ENCODE data around the gene RASGRP3.

Gene RASGRP3

DNA sequence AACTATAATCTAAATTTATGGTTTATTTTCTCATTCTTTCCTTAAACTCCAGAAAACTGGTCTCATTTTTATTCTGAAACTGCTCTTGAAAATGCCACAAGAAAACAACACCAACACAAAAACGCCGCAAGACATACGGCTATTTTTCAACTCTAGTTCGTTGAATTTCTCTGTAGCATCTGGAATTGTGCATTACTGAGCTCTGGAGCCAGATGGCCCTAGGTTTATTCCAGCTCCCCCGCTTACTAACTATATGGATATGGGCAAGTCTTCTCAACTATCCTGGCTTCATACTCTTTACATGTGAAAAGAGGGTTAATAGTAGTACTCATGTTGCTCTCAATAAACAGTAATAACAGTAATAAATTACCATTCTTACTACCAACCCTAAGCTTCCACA is 102.8 kb downstream of the RASGRP3 start:
- DNase-seq, result no peak

DNA sequence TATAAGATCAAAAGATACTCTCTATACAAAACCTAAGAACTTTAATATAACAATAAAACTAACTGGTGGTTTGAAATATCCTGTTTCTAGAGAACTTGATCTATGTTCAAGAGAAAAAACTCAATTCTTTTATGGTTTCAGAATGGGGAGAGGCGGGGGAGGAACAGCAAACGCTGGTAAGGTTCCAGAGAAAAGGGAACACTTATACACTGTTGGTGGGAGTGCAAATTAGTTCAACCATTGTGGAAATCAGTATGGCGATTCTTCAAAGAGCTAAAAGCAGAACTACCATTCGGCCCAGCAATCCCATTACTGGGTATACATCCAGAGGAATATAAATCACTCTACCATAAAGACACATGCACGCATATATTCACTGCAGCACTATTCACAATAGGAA is 105.4 kb downstream of the RASGRP3 start:
- DNase-seq, result no peak

DNA sequence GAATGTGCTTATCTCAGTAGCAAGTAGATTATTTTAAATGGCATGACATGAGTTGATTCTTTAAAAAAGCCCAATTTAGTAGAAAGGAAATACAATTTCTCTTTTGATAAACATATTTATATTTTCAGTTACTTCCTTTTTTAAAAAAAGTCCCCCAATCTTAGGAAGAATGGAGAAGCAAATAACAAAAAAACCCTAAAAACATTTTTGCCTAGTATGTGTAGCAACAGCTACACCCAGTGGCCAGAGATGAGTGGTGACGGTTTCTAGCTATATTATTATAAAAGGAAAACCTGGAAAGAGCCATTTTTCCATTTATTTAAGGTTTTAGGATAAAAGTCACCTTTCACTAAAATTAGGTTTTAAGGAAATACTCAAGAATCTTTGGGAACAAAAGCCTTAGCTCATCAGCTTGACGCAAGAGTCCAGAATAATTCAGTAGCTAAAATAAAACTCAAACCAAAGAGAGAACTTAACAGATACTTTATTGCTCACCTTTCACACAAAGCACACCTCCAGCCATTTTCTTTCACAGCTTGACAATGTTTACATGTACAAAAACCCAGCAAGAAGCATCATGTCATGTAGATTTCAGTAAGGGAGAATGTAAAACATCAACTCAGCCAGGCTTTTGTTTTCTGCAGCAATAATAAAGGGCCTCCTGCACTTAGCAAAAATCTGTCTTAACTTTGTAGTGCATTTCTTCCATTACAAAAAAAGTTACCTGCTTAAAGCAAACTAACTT is 106.9 kb downstream of the RASGRP3 start:
- peak in 15 of 56 donors; percentile 2 to 42 (median 18) for DNase-seq

DNA sequence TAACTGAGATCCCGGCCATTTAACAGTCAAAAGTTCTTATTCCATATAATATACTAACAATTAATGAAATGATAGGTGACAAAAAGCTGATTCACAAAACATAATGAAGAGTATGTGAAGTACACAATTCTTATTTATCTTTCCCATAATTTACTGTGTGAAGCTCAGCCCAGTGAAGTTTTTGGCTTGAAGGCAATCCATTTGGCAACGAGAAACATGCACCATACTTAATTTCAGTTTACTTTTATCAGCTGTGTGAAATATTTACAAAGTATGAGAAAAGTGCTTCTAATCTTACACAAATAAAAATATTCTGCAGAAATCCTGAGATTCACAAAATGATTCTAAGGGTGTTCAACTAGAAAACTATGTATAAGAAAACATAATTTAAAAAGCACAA is 110.3 kb downstream of the RASGRP3 start:
- DNase-seq, result no peak

DNA sequence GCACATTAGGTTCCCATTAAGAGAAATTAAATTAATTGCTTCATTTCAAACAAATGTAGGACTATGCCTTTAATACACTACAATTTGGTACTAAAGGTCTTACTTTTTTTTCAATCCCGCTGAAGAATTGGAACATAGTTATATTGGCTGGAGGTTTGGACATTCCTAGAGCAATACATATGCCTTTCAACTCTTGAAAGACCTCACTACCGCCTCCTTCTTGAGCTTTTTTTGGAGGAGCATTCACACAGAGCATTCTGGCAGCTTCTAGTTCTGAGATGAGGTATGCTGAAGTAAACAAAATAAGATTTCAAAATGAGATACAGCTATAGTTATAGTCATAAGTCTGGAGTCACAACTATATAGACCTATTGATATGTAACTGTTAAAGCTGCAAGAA is 111.8 kb downstream of the RASGRP3 start:
- no peak for DNase-seq

DNA sequence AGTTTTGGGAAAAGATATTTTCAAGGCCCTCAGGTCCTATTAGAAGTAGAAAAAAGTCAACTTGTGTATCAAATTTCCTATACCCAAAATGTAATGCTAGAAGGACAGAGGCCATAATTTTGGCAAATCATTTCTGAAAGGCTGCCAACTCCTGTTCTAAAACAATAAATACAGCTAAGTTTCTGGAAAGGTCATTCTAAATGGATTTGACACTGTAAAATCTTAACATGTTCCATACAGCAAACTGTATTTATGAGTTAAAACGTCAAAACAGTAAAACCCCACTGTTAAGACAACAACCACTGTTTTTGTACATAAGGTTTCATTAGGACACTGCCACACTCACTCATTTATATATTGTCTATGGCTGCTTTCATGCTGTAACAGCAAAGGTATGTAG is 113.0 kb downstream of the RASGRP3 start:
- DNase-seq, result no peak

DNA sequence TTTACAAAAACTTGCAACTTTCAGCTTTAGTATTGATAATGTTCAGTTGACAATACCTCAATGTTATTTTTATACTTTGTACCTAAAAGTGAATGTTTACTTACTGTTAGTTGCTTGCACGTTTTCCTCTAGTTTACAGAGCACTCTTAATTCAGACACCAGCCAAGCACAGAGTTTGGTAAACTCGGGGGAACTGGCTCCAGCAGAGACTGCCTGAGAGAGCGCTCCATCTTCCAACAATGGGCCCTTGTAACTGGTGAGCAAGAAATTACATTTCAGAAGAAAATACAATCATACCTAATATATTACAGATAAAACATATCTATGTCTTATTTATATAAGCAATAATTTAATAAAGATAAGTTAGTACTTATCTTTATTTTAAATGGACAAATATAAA is 118.9 kb downstream of the RASGRP3 start:
- DNase-seq, result peak in 5 of 56 donors; percentile 1 to 11 (median 6)

DNA sequence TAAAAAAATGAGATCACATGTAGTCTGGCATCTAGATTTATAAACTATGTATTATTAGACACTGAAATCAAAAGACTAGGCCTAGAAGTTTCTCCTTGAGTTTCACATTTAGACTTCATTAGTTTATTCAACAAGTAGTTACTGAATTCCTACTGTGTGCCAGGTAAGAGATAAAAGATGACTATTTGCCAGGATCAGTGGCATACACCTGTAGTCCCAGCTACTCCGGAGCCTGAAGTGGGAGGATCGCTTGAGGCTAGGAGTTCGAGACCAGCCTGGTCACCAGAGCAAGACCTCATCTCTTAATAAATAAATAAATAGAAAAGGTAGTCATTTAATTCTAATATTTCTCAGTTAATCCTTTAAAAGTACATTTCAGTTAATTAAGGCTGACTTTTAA is 120.6 kb downstream of the RASGRP3 start:
- no peak for DNase-seq

DNA sequence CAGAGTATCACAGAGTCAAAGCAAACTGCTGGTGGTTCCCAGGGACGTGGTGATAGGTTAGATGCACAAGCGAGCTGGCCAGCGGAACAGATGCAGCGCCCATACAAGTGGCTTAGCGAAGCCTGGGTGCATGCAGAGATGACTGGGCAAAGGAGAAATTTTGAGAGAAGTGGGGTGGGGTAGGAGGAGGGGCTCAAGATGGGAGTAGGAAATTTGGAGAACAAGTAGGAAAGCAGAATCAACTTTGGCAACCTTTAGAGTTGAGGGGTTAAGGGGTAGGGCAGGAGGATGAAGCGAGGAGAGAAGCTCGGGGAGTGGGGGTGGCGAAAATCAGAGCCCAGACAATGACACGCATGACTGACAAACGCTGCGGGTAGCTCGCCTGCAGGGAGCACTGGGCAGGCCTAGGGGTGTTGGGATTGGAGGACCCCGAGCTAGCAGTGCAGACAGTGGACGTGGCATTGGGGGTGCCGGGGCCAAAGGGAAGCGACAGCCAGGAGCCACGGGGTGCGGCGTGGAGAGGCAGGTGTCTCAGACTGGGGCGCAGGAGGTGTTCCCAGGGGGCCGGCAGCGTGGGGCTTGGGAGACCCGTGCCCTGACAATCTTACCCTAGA is 122.2 kb downstream of the RASGRP3 start:
- peak in 14 of 56 donors; percentile 22 to 83 (median 53) for DNase-seq

DNA sequence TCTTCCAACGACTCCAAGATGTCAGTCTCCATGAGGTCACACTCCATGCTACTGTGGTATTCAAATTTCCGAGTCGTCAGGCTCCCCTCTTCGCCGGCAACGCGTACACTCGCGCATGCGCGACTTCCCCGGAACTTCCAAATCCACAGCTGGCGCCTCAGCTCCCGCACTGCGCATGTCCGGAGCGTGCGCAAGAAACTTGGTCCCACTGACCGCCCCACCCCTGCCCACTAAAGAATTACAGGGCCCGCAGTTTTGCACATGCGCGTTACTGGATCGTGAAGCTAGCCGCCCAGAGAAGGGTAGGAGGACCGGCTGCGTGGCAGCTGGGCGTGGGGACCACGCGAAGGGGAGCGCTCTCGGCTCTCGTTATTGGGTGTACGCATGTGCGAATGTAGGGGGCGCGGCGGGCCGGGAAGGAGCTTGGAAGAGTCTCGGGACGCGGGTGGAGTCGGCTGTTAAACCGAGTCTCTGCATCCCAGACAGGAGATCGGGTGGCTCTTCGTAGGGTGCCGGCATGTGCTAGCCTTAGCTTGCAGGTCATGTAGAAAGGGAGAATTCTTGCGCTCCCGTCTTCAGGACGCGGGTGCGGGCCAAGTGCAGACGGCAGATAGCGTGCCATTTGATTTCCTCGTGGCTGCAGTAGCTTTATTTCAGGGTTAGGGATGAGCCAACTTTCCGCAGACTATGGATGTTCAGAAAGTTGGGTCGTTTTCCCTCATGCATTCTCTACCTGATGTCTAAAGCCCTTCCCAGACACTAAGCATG is 122.9 kb downstream of the RASGRP3 start, which contains the start of gene FAM98A:
Gene FAM98A (minus strand): TSS at position 125 of the 768 bp plus-strand sequence. CDS start 78 bp downstream, at position 47.
- DNase-seq, result peak; percentile 87 to 100 (median 99)

DNA sequence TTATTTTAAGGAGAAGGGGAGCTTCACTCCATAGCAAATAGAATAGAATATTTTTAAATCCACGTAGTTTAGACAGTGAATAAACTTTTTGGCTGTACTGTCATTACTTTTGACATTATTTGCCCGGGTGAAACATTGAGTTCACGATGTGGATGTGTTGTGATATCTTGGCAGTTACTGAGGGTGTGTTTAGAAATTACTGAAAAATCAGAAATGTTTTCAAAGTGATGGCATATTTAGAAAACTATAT is 123.4 kb downstream of the RASGRP3 start:
- no peak for DNase-seq

DNA sequence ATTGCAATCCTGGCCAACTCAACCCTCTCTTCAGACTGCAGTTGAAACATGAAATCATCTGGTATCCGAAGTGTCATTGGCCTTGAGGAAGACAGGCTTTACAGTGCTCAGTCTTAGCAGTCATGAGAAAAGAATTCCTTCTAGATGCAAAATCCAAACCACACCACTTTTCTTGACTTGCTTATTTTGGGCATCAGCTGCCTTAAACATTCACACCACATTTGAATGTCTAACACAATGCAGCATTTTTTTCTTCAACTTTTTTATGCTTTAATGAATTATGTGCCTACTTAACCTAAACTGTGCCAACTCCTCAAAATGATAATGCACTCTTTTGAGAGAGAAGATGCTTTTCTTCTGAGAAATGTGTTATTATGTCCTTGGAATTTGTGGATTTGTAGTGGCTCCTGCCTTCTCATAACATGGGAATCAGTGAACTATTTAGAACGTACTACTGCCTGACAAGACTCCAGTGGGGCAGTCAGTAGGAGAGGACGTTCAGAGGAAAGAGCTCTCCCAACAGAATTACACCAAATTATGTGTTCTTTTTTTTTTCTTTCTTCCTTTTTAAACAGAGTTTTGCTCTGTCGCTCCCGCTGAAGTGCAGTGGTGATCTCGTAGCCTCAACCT is 125.9 kb downstream of the RASGRP3 start:
- DNase-seq, result no peak

DNA sequence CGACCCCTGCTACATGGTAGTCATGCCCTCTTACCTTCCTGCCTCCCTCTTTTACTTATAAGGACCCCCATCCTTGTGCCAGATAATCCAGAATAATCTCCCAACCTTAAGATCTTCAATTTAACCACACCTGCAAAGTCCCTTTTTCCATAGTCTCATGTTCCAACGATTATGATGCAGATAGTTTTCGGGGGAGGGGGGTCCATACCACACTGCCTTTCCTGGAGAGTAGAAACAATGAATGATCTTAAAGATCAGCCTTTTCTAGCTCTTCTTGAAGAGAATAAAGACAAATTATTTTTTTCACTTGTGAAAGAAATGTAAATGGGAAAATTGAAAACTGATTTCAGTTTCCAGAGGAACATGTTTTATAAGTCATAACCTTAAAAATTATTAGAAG is 127.0 kb downstream of the RASGRP3 start:
- no peak for DNase-seq

DNA sequence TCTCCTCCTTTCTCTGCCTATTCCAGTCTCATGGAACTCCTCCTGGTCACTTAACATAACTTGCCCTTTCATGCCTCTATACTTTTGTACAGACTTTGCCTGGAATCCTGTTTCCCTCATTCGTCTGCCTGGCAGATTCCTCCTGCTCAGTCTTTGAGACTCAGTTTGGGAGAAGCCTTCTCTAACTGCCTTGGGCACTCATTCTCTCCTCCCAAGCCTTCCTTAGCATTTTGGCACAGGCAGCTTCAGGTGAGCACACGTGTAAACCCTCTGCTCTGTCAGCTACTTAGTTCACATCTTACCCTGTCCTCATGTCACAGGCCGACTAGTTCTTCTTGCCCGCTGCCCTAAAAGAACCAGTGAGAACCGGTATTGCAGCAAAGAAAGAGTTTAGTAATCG is 128.6 kb downstream of the RASGRP3 start:
- DNase-seq, result no peak

DNA sequence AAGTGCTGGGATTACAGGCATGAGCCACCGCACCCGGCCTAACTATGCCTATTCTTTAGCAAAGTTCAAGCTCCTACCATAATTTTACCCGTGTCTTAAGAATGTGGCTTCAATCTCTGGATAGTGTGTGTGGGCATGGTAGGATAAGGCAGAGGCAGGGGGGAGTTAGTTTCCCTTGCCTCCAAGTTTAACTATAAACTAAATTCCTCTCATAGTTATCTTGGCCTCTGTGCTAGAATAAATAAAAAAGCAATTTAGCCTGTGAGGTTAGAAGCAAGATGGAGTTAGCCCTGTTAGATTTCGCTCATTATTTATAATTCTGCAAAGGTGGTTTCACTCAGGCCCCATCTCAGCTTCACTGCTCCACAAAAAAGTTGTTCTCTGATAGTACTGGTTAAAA is 129.7 kb downstream of the RASGRP3 start:
- DNase-seq, result no peak

DNA sequence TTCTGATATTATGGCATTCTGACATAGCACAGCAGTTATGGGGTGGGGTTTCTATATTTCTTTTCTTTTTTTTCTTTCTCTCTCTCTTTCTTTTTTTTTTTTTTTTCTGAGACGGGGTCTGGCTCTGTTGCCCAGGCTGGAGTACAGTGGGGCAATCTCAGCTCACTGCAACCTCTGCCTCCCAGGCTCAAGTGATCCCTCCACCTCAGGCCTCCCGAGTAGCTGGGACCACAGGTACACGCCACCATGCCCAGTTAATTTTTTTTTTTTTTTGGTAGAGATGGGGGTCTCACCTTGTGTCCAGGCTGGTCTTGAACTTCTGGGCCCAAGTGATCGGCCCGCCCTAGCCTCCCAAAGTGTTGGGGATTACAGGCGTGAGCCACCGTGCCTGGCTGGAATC is 130.2 kb downstream of the RASGRP3 start:
- DNase-seq, result no peak

DNA sequence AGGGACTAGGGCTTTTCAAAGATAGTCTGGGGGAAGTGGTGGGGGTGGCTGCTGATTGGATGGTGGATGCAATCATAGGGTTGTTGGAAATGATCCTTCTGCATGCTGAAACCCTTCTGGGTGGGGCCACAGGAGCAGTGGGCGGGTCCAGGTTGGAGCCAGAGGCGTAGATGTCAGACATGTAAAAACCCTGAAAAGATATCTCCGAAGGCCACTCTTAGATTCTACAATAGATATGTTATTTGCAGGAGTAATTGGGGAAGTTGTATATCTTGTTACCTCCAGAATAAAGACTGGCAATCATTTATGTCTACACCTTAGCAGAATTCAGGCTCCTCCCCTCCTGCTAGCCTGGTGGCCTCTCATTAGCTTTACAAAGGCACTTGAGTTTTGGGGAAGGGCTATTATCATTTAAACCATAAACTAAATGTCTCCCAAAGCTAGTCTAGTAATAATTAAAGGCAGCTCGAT is 130.8 kb downstream of the RASGRP3 start:
- no peak for DNase-seq

DNA sequence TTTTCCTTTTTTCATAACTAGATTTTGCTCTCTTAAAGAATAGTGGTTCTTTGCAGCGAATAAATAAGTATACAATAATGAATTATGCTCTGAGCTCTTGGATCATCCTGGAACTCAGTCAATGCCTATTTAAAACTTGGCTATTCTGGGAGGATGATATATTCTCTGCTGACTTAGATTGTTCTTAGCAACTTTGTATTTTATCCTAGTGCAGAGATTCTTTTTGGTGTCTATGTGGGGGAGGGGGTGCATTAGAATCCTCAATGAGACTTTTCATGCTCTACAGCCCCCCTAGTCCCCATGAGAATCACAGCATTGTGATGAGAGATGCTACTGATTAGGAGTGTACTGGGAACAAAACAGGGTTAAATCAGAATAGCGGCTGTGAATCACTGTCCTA is 131.5 kb downstream of the RASGRP3 start:
- peak in 1 of 56 donors; percentile 9 for DNase-seq

DNA sequence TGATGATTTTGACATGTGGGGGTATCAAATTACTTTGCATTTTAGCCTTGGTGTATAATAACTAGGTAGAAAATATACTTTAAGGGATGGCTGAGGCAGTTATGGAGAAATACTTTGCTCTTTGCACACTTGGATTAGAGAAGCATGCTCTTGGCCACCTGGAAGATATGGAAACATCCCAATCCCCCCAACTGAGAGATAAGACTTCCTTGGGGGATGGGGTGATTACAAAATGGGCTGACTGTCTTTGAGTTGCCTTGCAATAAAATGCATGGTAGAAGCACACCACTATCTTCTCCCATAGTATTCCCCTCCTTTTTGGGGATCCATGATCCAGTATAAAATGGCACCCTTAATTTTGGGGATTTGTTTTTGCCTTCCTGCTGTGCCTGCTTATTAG is 137.7 kb downstream of the RASGRP3 start:
- DNase-seq, result no peak
